Endometrium (tissue), 2 donors: Measurements from ENCODE around the gene NAPSA.

ENCODE experiments used
- FAIRE-seq: peaks from 2 replicates; lab custom pipeline; 2012; peaks lifted over from hg19 to GRCh38; lab: Jason Lieb, UNC
- donor health status: control.
- donor health status: control.

NAPSA gene

DNA sequence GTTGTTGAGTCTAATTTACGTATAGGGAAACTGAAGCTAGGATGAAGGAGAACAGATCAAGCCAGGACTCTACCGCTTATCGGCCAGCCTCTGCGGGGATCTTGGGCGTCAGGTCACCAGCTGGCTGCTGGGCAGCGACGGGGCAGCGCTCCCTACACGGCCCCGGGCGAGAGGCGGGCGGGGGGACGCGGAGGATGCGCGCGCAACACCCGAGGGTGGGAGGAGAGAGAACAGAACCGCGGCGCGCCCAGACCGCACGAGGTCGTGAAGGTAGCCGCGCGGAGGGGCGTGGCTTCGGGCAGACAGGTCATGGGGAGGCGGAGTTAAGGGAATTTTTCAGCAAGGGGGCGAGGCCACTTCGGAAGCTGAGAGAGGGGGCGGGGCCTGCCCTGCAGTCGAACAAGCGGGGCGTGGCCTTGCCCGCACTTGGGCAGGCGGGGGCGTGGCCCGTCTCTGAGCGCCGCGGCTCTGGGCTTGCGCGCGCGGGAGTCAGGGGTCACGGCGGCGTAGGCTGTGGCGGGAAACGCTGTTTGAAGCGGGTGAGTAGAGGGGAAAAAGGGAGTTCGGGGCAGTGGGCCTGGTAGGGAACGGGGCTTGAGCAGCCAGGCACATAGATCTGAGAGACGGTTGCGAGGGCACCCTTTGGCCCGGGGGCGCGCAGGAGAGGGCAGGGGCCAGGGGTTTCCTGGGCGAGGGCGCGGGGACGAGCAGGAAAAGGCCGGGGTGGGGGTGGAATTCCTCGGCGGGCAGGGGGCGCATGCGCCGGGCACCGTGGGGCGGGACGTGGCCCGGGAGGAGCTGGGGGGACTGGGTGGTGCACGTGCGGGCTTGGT lies 18.6 kb upstream of the NAPSA start, which contains the start of gene POLD1:
TSS of gene POLD1 (plus strand) at position 496 of the 833 bp plus-strand sequence. CDS start 14,505 bp downstream, outside the sequence.
- peak; percentile 62 for FAIRE-seq

DNA sequence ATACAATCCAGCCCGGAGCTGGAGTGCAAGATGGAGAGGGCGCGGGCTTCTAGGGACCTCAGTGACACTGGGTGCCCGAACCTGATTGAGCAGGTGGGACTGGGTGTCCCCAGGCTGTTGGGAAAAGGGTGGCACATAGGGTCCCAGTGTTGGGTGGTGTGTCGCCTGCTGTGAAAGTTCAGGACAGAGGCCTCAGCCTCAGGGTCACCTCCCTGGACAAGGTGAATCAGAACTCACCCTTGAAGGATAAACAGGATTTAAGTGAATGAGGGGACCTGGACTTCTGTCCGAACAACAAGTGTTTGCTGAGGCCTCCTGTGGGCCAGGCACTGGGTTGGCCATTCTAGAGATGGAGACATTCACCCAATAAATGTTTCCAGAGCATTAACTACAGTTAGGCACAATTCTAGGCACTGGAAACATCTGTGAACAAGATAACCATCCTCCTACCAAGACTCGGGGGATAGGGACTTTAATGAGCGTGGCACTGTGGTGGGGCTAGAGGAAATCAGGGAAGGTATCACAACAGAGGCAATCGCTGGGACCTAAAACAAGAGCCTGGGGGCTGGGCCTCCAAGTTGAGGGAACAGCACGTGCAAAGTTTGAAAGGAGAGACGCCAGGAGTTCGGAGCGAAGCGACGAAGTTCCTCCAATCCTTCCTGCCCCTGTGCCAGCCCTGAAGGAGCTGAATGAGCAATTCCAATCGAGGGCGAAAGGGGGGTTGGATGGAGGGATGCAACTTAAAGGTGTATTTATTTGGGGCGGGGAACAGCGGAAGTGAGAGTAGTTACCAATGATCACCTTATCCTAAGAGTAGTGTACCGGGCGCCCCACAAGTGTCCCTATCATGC lies 17.8 kb upstream of the NAPSA start:
- no peak for FAIRE-seq

DNA sequence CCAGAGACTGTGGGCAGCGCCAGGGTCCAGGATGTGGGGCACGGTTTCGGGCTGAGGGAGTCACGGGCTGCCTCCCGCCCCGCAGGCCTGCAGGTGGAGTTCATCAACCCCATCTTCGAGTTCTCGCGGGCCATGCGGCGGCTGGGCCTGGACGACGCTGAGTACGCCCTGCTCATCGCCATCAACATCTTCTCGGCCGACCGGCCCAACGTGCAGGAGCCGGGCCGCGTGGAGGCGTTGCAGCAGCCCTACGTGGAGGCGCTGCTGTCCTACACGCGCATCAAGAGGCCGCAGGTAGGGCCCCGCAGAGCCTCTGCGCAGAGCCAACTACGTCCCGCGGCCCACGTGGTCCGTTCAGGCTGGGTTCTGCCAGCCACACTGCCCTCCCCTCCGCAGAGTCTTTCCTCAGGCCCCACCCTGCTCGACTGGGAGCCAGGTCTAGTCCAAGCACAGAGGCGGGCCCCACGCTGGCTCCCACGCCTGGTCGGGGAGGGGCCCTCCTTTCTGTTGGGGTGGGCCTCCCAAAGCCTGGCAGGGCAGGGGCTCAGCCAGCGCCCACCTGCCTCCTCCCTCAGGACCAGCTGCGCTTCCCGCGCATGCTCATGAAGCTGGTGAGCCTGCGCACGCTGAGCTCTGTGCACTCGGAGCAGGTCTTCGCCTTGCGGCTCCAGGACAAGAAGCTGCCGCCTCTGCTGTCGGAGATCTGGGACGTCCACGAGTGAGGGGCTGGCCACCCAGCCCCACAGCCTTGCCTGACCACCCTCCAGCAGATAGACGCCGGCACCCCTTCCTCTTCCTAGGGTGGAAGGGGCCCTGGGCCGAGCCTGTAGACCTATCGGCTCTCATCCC lies 16.7 kb upstream of the NAPSA start:
- no peak for FAIRE-seq

DNA sequence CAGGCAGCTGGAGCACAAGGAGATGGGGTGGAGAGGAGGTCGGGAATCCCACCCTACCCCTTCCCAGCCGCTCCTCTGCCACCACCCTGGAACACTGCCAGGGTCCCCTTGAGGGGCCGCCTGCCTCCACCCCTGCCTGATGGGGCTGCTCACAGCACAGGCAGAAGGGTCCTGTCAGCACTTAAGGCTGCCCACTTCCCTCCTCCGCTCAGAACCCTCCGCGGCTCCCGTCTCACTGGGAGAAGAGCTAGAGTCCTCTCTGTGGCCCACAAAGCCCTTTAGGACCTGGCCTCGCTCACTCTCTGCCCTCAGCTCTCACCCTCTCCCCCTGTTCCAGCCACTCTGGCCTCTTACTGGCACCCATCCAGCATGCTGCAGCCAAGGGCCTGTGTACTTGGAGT lies 15.3 kb upstream of the NAPSA start:
- FAIRE-seq: no peak

DNA sequence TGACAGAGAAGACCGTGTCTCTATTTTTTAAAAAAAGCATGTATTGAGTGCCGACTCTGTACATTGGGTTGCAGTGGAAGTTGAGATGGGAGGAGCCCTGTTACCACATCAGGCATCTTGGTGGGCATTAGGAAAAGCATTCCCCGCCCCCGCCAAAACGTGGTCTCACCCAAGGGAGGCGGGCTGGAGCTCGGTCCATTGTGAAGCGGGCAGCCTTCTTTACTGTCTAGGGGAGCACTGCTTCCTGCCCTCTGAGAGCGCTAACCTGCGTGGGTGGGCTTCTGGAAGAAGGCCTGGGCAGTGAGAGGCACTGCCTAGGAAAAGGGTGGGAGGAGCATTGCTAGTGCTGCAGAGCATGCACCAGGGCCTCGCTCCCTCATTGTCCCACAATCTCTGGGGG lies 14.7 kb upstream of the NAPSA start:
- no peak for FAIRE-seq

DNA sequence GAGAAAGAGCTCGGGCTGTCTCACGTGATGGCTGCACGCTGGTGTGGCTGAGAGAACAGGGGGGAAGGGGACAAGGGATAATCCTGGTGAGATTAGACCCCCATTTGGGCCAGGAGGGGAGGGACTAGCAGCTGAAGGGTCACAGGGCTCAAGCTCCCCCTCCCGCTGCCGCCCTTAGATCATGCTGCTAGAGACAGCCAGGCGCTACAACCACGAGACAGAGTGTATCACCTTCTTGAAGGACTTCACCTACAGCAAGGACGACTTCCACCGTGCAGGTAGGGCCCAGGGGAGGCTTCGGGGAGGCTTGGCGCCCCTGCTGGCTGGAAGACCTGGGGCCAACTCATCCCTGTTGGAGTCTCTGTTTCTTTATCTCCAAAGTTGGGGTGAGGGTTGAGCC lies 14.2 kb upstream of the NAPSA start:
- no peak for FAIRE-seq

DNA sequence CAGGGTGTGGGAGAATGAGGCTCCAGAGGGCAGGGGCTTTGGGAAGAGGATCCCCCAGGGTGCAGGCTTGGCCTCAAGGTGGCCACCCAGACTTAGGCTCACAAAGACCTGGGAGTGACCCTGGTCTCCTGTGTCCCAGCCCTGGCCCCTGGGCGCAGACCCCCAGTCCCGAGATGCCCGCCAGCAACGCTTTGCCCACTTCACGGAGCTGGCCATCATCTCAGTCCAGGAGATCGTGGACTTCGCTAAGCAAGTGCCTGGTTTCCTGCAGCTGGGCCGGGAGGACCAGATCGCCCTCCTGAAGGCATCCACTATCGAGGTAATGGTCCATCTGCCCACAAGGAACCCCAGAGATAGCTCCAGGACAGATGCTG lies 13.4 kb upstream of the NAPSA start:
- no peak for FAIRE-seq

DNA sequence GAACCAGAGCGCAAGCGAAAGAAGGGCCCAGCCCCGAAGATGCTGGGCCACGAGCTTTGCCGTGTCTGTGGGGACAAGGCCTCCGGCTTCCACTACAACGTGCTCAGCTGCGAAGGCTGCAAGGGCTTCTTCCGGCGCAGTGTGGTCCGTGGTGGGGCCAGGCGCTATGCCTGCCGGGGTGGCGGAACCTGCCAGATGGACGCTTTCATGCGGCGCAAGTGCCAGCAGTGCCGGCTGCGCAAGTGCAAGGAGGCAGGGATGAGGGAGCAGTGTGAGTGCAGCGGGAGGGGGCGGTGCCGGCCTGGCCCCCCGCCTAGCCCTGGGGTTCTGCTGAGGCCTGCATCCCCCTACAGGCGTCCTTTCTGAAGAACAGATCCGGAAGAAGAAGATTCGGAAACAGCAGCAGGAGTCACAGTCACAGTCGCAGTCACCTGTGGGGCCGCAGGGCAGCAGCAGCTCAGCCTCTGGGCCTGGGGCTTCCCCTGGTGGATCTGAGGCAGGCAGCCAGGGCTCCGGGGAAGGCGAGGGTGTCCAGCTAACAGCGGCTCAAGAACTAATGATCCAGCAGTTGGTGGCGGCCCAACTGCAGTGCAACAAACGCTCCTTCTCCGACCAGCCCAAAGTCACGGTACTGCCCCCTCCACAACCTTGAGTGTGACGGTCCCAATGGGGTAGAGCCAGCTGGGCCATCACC lies 12.9 kb upstream of the NAPSA start:
- no peak for FAIRE-seq

DNA sequence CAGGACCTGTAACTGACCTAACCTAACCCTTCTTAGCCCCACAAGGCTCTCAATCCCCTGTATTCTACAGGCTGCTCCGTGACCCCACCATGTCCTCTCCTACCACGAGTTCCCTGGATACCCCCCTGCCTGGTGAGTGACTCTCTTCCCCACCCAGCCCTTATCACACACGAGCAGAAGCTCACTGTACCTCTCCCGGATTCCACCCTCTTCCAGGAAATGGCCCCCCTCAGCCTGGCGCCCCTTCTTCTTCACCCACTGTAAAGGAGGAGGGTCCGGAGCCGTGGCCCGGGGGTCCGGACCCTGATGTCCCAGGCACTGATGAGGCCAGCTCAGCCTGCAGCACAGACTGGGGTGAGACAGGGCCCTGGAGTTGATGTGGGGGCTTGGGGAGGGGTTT lies 12.1 kb upstream of the NAPSA start:
- no peak for FAIRE-seq

DNA sequence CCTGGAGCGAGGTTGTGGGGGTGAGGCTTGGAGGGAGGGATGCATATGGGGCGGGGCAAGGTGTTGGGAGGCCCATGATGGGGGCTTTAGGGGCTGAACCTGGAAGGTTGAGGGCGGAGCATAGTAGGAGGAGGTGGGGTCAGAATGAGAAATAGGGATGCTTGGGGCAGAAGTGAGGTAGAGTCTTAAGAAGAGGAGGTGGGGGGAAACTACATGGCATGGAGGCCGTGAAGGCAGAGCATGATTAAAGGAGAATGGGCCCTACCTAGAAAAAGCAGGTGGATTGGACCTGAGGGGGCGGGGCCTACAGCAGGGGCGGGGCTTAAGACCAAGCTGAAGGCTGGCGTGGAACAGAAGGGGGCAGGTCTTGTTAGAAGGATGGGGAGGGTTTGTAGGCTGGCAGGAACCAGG lies 11.6 kb upstream of the NAPSA start:
- FAIRE-seq: no peak

DNA sequence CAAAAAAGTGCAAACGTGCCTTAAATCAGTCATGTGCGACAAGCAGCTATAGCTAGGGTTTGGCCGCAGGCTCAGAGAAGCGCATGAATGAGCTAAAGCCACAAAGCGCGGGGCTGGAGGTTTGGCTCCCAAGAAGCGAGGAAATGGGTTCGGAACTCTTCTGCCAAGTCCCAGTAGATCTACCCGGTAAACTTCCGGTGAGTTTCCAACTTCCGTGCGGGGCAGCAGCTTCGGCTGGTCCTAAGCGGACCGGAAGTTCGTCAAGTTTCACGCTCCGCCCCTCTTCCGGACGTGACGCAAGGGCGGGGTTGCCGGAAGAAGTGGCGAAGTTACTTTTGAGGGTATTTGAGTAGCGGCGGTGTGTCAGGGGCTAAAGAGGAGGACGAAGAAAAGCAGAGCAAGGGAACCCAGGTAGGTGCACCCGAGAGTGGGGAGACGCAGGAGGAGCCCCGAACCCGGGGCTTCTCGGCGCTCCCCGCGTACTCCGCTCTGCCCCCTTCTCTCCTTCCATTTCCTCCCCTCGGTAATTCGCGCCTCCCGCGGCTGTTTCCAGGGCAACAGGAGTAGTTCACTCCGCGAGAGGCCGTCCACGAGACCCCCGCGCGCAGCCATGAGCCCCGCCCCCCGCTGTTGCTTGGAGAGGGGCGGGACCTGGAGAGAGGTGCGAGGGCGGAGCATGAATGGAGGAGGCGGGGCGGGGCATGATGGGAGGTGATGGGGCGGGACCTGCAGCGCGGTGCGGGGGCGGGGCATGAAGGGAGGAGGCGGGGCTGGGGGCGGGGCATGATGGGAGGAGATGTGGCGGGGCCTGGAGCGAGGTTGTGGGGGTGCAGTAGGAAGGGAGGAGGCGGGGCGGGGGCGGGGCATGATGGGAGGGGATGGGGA lies 11.0 kb upstream of the NAPSA start, which contains the start of gene NR1H2:
TSS of gene NR1H2 (plus strand) at position 292 of the 885 bp plus-strand sequence. CDS start 1,149 bp downstream, outside the sequence.
- FAIRE-seq: peak; percentile 94

DNA sequence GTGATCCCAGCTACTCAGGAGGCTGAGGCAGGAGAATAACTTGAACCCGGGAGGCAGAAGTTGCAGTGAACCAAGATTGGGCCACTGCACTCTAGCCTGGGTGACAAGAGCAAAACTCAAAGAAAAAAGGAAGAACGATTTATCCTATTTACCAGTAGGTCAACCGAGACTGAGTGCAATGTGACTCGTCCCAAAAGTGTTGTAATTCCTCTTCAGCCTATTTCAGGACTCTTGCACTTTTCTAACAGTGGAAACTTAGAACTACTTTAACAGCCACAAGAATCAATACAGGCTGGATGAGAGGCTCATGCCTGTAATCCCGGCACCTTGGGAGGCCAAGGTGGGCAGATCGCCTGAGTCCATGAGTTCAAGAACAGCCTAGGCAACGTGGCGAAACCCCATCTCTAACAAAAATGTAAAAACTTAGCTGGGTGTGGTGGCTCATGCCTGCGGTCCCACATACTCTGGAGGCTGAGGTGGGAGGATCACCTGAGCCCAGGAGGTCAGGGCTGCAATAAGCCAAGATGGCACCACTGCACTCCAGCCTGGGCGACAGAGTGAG lies 6.6 kb upstream of the NAPSA start:
- FAIRE-seq: no peak

DNA sequence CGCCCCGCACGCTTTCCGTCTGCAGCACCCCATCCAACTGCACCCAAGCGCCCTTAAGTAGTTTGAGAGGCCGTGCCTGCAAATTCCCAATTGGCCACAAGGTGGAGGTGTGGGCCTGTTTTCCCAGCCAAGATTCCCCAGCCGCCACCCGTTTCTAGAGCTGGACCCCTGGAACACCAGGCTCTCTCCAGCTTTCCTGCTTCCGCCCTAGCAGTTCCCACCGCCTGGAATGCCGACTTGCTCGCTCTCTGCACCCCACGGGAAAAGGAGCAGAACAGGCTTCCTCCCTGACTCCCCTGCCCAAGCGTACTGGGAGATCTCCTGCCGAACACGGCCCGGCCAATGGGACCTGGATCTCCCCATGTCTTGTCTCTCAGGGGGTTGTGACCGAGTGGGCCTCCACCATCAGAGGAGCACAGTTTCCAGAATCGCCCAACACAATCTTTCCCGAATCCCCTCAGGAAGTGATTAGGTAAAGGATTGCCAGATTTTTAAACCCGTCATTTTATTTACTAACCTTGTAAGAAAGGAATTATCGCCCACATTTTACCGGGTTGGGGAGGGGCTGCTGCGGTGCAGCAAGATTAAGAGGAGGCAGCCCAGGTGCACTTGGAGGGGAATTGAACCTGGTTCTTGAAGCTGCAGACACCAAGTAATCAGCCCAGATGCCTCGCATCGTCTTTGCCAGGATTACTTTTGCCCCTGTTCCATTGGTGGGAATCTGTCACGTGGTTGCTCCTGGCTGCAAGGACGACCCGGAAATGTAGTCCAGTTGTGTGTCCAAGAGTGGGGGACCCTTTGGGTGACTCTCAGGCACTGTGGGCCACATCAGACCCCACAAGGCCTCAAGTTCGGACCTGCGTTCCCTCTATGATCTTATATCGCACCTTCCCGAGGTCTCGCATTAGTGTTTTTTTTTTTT lies 3.5 kb upstream of the NAPSA start:
- no peak for FAIRE-seq

DNA sequence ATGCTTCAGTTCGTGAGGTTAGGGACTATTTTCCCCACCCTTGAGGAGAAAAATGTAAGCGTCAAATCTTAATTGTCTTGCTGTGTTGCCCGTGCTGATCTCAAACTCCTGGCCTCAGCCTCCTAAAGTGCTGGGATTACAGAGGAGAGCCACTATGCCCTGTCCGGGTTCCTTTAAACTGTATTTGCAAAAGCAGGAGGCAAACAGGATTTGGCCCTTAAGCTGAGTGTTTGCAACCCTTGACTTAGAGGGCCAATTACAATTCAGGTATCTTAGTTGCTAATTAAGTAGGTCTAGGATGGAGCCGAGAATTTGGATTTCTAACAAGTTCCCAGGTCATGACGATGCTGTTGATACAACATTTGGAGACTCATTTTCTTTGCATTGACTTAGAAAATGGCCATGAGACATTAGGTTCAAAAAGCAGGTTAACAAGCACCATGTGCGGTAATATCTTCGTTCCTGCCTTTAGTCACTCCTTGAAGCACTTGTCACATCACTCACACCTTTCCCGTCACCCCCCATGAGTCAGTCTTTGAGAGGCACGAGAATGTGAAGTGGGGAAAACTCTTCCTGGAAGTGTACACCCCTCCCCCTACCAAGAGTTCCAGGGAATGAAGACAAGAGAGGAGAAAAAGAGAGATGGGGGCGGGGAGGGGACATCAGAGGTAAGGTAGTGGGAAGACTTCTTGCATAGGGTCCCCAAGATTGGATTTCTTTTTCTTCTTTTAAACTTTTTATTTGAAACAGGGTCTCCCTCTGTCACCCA lies 2.6 kb downstream of the NAPSA start:
- FAIRE-seq: no peak

DNA sequence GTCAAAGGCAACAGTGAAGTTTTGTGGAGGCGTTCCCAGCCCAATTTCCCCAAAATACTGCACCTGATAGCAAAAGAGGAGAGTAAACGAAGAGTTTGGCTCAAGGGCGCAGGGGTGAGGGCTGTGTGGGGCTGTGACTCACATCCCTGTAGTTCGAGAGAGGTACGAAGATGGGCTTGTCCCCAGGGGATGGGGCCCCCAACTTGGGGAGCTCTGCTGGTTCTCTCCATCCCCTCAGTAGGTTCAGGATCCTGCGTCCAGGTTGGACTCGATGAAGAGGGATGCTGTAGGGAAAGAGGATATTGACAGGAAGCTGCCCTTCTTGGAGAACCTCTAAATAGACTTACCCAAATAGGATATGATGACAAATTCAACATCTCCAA lies 3.4 kb downstream of the NAPSA start:
- no peak for FAIRE-seq

DNA sequence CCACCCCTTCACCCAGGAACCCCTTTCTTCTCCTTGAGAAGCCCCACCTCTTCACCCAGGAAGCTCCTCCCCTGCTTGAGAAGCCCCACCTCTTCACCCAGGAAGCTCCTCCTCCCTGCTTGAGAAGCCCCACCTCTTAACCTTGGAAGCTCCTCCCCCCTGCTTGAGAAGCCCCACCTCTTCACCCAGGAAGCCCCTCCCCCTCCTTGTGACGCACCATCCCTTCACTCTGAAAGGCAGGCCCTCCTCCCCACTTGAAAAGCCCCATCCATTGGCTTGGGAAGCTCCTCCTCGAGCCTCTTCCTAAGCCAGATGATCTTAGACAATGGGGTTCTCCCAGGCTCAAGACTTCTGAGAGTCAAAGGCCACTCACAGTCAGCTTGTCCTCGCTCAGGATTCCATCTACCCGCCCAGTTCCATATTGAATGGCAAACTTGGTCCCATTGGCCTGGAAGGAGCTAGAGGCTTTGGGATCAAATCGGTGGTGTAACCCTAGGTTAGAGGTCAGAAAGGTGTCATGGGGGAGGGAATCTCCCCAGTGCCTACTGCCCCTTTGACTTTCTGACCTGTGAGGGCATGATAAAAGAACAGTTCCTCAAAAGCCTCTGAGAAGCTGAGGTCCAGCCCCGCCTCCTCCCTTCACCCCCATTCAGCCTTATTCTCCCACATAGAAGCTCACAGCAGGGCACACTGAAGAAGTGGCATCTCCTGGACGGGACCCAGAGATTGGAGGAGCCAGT lies 4.0 kb downstream of the NAPSA start:
- no peak for FAIRE-seq

DNA sequence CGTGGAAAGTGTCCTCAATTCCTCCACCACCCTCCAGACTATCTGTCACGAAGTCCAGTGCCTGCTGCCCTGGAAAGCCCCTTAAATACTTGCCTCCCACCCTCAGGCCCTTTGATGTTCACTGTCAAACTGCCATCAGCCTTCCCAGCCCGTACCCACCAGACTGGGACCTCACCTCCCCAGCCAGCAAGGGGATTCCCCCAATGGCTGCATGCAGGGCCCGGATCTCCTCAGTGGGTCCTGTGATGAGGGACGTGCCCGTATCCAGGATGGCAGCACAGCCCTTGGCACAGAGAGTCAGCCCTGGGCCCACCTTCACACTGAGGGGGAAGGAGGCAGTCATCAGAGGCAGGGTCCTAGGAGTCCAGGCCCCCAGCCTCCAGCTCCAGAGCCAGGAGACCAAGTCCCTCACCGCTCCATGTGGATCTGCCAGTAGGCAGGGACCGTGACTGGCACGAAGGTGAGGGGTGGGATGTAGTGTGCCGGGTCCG lies 6.1 kb downstream of the NAPSA start:
- FAIRE-seq: no peak
